NT2/D1 (cell line): ENCODE data around the gene SCN8A.
"Not testable (repeated sequence)": the region's sequence is repeated elsewhere in the genome, so short reads cannot be mapped to it uniquely, and the experiment has no call there.

Source experiments
- DNase-seq: peaks from one replicate; pipeline ENCODE4 v3.0.0-alpha.2; 2011; ENCODE audit warnings: low read depth, low spot score
- H3K27me3 ChIP-seq: 2 replicates; pipeline ENCODE4 v1.6.0; 2011; ENCODE audit warnings: mild to moderate bottlenecking; ENCODE audit not compliant: insufficient read length, insufficient read depth
- H3K36me3 ChIP-seq: 2 replicates; pipeline ENCODE4 v1.6.1; 2011; ENCODE audit warnings: mild to moderate bottlenecking, low read length, mixed read lengths; ENCODE audit not compliant: insufficient read depth, insufficient read length
- H3K4me1 ChIP-seq: 2 replicates; pipeline ENCODE4 v1.5.1; 2011; ENCODE audit not compliant: insufficient read depth, insufficient read length
- H3K4me3 ChIP-seq: 2 replicates; pipeline ENCODE4 v1.5.1; 2011; ENCODE audit warnings: low read depth; ENCODE audit not compliant: insufficient read length
- H3K9ac ChIP-seq: 2 replicates; pipeline ENCODE4 v1.6.0; 2011; ENCODE audit warnings: low read depth; ENCODE audit not compliant: insufficient read length
- H3K9me3 ChIP-seq: 2 replicates; pipeline ENCODE4 v1.5.1; 2011; ENCODE audit warnings: mild to moderate bottlenecking, low read length; ENCODE audit not compliant: insufficient read depth
- SUZ12 ChIP-seq: IDR thresholded peaks from 2 replicates; pipeline ENCODE4 v1.6.1; 2011; ENCODE audit not compliant: insufficient read length, insufficient read depth; ENCODE audit errors: extremely low read depth
- YY1 ChIP-seq: IDR thresholded peaks from 2 replicates; pipeline ENCODE4 v1.6.1; 2011; ENCODE audit not compliant: insufficient read length, insufficient read depth
- ZNF274 ChIP-seq: IDR thresholded peaks from 2 replicates; pipeline ENCODE4 v1.6.1; 2011; ENCODE audit warnings: mild to moderate bottlenecking, low read depth, low read length

The SCN8A gene

DNA sequence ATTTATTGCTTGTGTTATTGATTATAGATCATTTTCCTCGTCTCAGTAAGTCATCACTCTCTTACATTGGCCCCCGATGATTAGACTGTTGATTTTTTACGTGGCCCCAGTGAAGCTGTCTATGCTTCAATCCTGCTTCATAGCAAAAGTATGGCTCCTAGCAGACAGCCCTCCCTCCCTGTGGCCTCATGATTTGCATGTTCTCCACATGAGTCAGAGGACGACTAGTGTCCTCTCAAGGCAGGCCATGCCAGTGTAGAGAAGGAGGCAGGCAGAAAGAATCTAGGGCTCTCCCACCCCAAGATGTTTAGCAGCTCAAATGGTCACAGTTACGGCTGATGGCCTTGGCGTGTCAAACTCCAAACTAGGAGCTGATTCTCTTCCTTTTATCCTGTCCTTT is 197.8 kb downstream of the SCN8A start:
- Histone ChIP-seq H3K4me3 (no peak overlapping the region), H3K9ac (no peak overlapping the region), H3K36me3 (peaks cover 12% of the 10 kb centered on the region), H3K4me1 (no peaks in the 10 kb centered on the region), H3K9me3 (no peaks in the 10 kb centered on the region), H3K27me3 (no peaks in the 10 kb centered on the region)
- no peak for TF ChIP-seq ZNF274
- TF ChIP-seq SUZ12, result no peak
- no peak for TF ChIP-seq YY1
- DNase-seq, result no peak

DNA sequence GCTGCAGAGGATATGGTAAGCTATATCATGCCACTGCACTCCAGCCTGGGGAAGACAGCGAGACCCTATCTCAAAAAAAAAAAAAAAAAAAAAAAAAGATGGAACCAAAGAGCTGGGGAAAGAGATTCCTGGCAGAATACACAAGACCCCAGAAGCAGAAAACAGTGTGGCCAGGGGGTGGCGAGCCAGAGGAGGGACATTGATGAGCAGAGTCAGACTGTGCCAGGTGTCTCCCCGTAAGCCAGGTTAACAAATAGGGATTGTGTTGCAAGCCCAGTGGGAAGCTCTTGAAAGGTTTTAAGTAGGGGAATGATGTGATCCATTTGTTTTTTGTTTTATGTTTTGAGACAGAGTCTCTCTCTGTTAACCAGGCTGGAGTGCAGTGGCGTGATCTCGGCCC is 201.4 kb downstream of the SCN8A start:
- no peaks in the 10 kb centered on the region for H3K27me3 ChIP-seq
- no peaks in the 10 kb centered on the region for H3K4me1 ChIP-seq
- H3K9me3 ChIP-seq, result no peaks in the 10 kb centered on the region
- peaks cover 21% of the 10 kb centered on the region for H3K36me3 ChIP-seq
- TF ChIP-seq SUZ12 (no peak), YY1 (no peak), ZNF274 (no peak)
- DNase-seq, result no peak
- no peak overlapping the region for H3K4me3 ChIP-seq
- H3K9ac ChIP-seq, result no peak overlapping the region

DNA sequence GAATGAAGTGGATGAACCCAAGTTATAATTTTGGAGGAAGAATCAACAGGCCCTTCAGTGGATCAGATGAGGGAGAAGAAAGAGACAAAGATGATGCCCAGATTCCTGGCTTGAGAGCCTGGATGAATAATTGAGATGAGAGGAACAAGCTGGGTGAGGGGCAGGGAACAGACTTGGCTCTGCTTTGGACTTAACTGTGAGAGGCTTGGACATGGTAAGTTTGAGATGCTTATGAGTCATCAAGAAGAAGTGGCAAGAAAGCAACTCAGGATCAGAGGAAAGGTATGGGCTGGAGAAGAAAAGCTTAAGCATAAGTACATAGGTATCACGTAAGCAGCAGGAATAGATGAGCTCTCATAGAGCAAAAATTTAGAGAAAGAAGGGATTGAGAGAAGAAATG is 202.2 kb downstream of the SCN8A start:
- Histone ChIP-seq H3K9me3 (no peaks in the 10 kb centered on the region), H3K4me3 (no peak overlapping the region), H3K9ac (no peak overlapping the region), H3K4me1 (no peaks in the 10 kb centered on the region), H3K27me3 (no peaks in the 10 kb centered on the region), H3K36me3 (peaks cover 21% of the 10 kb centered on the region)
- TF ChIP-seq YY1, result no peak
- no peak for TF ChIP-seq SUZ12
- TF ChIP-seq ZNF274, result no peak
- no peak for DNase-seq

DNA sequence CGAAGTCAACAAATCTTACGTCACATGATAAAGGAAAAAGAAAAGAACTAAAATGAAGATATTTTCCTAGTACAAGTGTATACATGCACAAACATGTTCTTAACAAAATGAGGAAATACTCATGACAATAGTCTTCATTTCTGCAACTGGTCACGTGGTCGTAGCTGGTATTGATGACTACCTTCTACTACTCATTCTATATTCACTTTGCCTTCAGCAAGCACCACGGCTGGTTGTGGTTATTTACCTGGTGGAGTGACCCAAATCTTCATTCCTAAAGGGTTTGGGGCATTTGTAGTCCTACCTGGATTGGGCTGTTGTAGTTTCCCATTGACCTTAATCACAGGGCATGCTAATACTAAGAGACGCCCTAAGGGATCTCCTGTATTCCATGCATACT is 206.3 kb downstream of the SCN8A start:
- H3K4me3 ChIP-seq, result no peak overlapping the region
- peaks cover 10% of the 10 kb centered on the region for H3K36me3 ChIP-seq
- no peak for DNase-seq
- no peak for TF ChIP-seq SUZ12
- TF ChIP-seq ZNF274, result no peak
- TF ChIP-seq YY1, result no peak
- peaks cover 4% of the 10 kb centered on the region for H3K4me1 ChIP-seq
- no peak overlapping the region for H3K9ac ChIP-seq
- no peaks in the 10 kb centered on the region for H3K27me3 ChIP-seq
- H3K9me3 ChIP-seq, result no peaks in the 10 kb centered on the region

DNA sequence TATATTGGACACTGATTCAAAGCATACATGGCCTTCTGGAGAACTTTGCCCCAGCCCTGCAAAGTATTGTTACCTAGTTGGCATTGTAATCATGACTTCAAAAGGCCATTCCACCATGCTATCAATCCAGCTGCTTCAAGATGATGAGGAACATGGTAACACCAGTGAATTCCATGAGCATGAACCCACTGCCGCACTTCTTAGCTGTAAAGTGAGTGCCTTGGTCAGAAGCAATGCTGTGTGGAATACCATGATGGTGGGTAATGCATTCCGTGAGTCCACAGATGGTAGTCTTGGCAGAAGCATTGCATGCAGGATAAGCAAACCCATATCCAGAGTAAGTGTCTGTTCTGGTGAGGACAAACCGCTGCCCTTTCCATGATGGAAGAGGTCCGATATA is 207.0 kb downstream of the SCN8A start:
- not testable (repeated sequence) for H3K9me3 ChIP-seq, H3K36me3 ChIP-seq

DNA sequence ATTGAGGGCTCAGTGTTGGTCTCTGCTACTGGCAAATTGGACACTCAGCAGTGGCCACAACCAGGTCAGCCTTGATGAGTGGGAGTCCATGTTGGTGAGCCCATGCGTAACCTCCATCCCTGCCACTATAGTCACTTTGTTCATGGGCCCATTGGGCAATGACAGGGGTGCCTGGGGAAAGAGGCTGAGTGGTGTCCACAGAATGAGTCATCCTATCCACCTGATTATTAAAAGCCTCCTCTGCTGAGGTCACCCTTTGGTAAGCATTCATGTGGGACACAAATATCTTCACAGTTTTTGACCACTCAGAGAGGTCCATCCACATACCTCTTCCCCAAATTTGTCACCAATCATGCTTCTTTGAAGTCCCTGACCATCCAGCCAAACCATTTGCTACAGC is 207.5 kb downstream of the SCN8A start:
- Histone ChIP-seq H3K9ac (no peak overlapping the region), H3K9me3 (no peaks in the 10 kb centered on the region), H3K4me1 (peaks cover 4% of the 10 kb centered on the region), H3K4me3 (no peak overlapping the region), H3K27me3 (no peaks in the 10 kb centered on the region), H3K36me3 (peaks cover 10% of the 10 kb centered on the region)
- TF ChIP-seq ZNF274 (no peak), SUZ12 (no peak), YY1 (no peak)
- DNase-seq, result no peak

More for the DNA sequence above, 207.0 kb downstream of the SCN8A start:
- DNase-seq, H3K4me3 ChIP-seq, H3K9ac ChIP-seq, H3K27me3 ChIP-seq, H3K4me1 ChIP-seq: not testable (repeated sequence)

DNA sequence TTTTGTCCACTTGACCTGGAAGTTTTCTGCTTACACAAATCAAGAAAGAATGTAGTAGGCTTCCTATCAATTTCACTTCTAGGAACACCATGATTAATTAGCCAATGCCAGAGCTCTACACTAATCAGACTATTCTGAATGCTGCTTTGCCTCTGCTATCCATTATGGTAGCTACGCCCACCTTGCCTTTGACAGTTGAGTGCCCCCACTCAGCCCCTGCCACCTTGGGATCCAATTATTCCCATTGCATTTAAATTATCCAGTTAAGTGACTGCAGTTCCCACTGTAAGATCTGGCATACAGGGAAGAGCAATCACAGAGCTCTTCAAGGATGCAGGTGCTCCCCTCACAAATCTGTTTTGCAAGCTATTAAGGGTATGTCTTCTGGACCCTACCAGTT is 210.0 kb downstream of the SCN8A start:
- Histone ChIP-seq H3K9me3 (no peaks in the 10 kb centered on the region), H3K9ac (no peak overlapping the region), H3K4me3 (no peak overlapping the region), H3K36me3 (no peaks in the 10 kb centered on the region), H3K27me3 (no peaks in the 10 kb centered on the region), H3K4me1 (peaks cover 4% of the 10 kb centered on the region)
- no peak for TF ChIP-seq YY1
- no peak for TF ChIP-seq ZNF274
- TF ChIP-seq SUZ12, result no peak
- DNase-seq, result no peak

DNA sequence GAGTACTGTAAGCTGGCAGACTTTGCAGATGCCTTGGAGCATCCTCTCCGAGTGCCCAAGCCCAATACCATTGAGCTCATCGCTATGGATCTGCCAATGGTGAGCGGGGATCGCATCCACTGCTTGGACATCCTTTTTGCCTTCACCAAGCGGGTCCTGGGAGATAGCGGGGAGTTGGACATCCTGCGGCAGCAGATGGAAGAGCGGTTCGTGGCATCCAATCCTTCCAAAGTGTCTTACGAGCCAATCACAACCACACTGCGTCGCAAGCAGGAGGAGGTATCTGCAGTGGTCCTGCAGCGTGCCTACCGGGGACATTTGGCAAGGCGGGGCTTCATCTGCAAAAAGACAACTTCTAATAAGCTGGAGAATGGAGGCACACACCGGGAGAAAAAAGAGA is 215.9 kb downstream of the SCN8A start:
- H3K9ac ChIP-seq, result no peak overlapping the region
- H3K4me1 ChIP-seq, result peaks cover 10% of the 10 kb centered on the region
- no peak overlapping the region for H3K4me3 ChIP-seq
- TF ChIP-seq ZNF274 (no peak), SUZ12 (no peak), YY1 (no peak)
- no peaks in the 10 kb centered on the region for H3K9me3 ChIP-seq
- no peaks in the 10 kb centered on the region for H3K27me3 ChIP-seq
- no peak for DNase-seq
- H3K36me3 ChIP-seq, result peaks cover 4% of the 10 kb centered on the region
